T-helper 2 cell (primary cell): ENCODE results near the gene TRABD2B.

ENCODE experiments used
- DNase-seq, 5 experiments: peaks; one replicate each; pipeline versions ENCODE4 v3.0.0 to v3.0.0-alpha.2; 2012 to 2022

The TRABD2B gene

GRCh38 chr1:47844558-47844955, 152.6 kb downstream of the TRABD2B start:
- DNase-seq: no peak

GRCh38 chr1:47843781-47844557, 153.2 kb downstream of the TRABD2B start:
- DNase-seq: no peak

- DNase-seq: no peak
Measured at GRCh38 chr1:47843059-47843458, 154.1 kb downstream of the TRABD2B start.

- DNase-seq: no peak
Measured at GRCh38 chr1:47842228-47842919, 154.8 kb downstream of the TRABD2B start.

GRCh38 chr1:47841356-47841755, 155.8 kb downstream of the TRABD2B start:
- no peak for DNase-seq

- DNase-seq: no peak
Measured at GRCh38 chr1:47840393-47841190, 156.6 kb downstream of the TRABD2B start.

- DNase-seq: no peak
Measured at GRCh38 chr1:47839433-47839760, 157.8 kb downstream of the TRABD2B start.

- DNase-seq: no peak
Measured at GRCh38 chr1:47838562-47839432, 158.4 kb downstream of the TRABD2B start.

GRCh38 chr1:47837866-47838561, 159.2 kb downstream of the TRABD2B start:
- DNase-seq: no peak

GRCh38 chr1:47837056-47837830, 159.9 kb downstream of the TRABD2B start:
- no peak for DNase-seq

- DNase-seq: no peak
Measured at GRCh38 chr1:47835409-47835808, 161.8 kb downstream of the TRABD2B start.

- DNase-seq: no peak
Measured at GRCh38 chr1:47834326-47834725, 162.9 kb downstream of the TRABD2B start.

- no peak for DNase-seq
Measured at GRCh38 chr1:47830641-47831333, 166.4 kb downstream of the TRABD2B start.

- no peak for DNase-seq
Measured at GRCh38 chr1:47830021-47830420, 167.2 kb downstream of the TRABD2B start.

- DNase-seq: no peak
Measured at GRCh38 chr1:47828978-47829377, 168.2 kb downstream of the TRABD2B start.

GRCh38 chr1:47827109-47827508, 170.1 kb downstream of the TRABD2B start:
- no peak for DNase-seq

- no peak for DNase-seq
Measured at GRCh38 chr1:47824716-47825115, 172.5 kb downstream of the TRABD2B start.

- no peak for DNase-seq
Measured at GRCh38 chr1:47824297-47824696, 172.9 kb downstream of the TRABD2B start.

- DNase-seq: no peak
Measured at GRCh38 chr1:47823040-47823808, 174.0 kb downstream of the TRABD2B start.

GRCh38 chr1:47821760-47822159, 175.4 kb downstream of the TRABD2B start:
- no peak for DNase-seq
